Stimulated activated naive B cell treated with anti-CD40 and anti-IgM and Interleukin-4, amounts not matched to agents 10 μg/mL and 1 μg/mL and 100 μg/mL, for 72 hours (primary cell): ENCODE data around the gene DIAPH2.

ENCODE experiments used
- ATAC-seq, 2 donors: fragments of 150-1000 bp; cut with Tn5 transposase; replicated peaks; 2 replicates each; pipeline ENCODE4 v1.10.0; 2021; ENCODE audit warnings: moderate library complexity in 1 of 2
- DNase-seq: peaks from one replicate; pipeline ENCODE4 v3.0.0; 2021
- H3K27ac Mint-ChIP-seq: one replicate; pipeline ENCODE4 v1.8.0; 2022; ENCODE audit warnings: mild to moderate bottlenecking, mixed read lengths
- H3K27me3 Mint-ChIP-seq, 2 donors: one replicate each; pipeline ENCODE4 v1.8.0; 2022; ENCODE audit warnings: mixed read lengths in 2 of 2
- H3K36me3 Mint-ChIP-seq, 2 donors: one replicate each; pipeline ENCODE4 v1.8.0; 2022; ENCODE audit warnings: mixed read lengths in 2 of 2, mild to moderate bottlenecking in 1 of 2
- H3K4me1 Mint-ChIP-seq, 2 donors: one replicate each; pipeline ENCODE4 v1.8.0; 2022; ENCODE audit warnings: mixed read lengths in 2 of 2, mild to moderate bottlenecking in 1 of 2
- H3K4me3 Mint-ChIP-seq, 2 donors: one replicate each; pipeline ENCODE4 v1.8.0; 2022; ENCODE audit warnings: mild to moderate bottlenecking in 2 of 2, mixed read lengths in 2 of 2, moderate library complexity in 1 of 2
- H3K9me3 Mint-ChIP-seq, 2 donors: one replicate each; pipeline ENCODE4 v1.8.0; 2022; ENCODE audit warnings: mixed read lengths in 2 of 2, mild to moderate bottlenecking in 1 of 2

Gene DIAPH2

GRCh38 chrX:97268182-97268680 lies 583.6 kb downstream of the DIAPH2 start:
- Mint-ChIP-seq H3K27me3 (no peaks in the 10 kb centered on the region), H3K4me3 (no peak overlapping the region)
- DNase-seq, result no peak

GRCh38 chrX:97284531-97284930 lies 599.9 kb downstream of the DIAPH2 start:
- Mint-ChIP-seq H3K27me3 (no peaks in the 10 kb centered on the region), H3K36me3 (no peaks in the 10 kb centered on the region), H3K4me1 (no peaks in the 10 kb centered on the region), H3K27ac (no peak overlapping the region), H3K9me3 (no peaks in the 10 kb centered on the region), H3K4me3 (no peak overlapping the region)
- DNase-seq (no peak), ATAC-seq (no peak)

More at GRCh38 chrX:97268182-97268680, 583.6 kb downstream of the DIAPH2 start:
- Mint-ChIP-seq H3K9me3 (no peaks in the 10 kb centered on the region), H3K4me1 (no peaks in the 10 kb centered on the region), H3K27ac (no peak overlapping the region), H3K36me3 (no peaks in the 10 kb centered on the region)
- no peak for ATAC-seq

- Mint-ChIP-seq H3K27ac (no peak overlapping the region), H3K36me3 (no peaks in the 10 kb centered on the region)
- no peak for ATAC-seq
Measured at GRCh38 chrX:97290199-97290598, 605.6 kb downstream of the DIAPH2 start.

GRCh38 chrX:97294041-97294440 lies 609.4 kb downstream of the DIAPH2 start:
- DNase-seq, result no peak
- H3K4me3 Mint-ChIP-seq, result no peak overlapping the region
- no peaks in the 10 kb centered on the region for H3K36me3 Mint-ChIP-seq
- H3K4me1 Mint-ChIP-seq, result no peaks in the 10 kb centered on the region
- H3K27me3 Mint-ChIP-seq, result no peaks in the 10 kb centered on the region
- no peaks in the 10 kb centered on the region for H3K9me3 Mint-ChIP-seq
- ATAC-seq, result no peak
- no peak overlapping the region for H3K27ac Mint-ChIP-seq

More at GRCh38 chrX:97290199-97290598, 605.6 kb downstream of the DIAPH2 start:
- DNase-seq, result no peak
- Mint-ChIP-seq H3K27me3 (no peaks in the 10 kb centered on the region), H3K4me1 (no peaks in the 10 kb centered on the region), H3K9me3 (no peaks in the 10 kb centered on the region), H3K4me3 (no peak overlapping the region)

GRCh38 chrX:97295954-97296353 lies 611.3 kb downstream of the DIAPH2 start:
- Mint-ChIP-seq H3K27me3 (no peaks in the 10 kb centered on the region), H3K9me3 (no peaks in the 10 kb centered on the region), H3K36me3 (no peaks in the 10 kb centered on the region), H3K4me1 (no peaks in the 10 kb centered on the region), H3K4me3 (no peak overlapping the region), H3K27ac (no peak overlapping the region)
- no peak for ATAC-seq
- no peak for DNase-seq

- peaks cover 0 to 5% of the 10 kb centered on the region in 2 donors for H3K27me3 Mint-ChIP-seq
- no peak overlapping the region for H3K27ac Mint-ChIP-seq
- H3K36me3 Mint-ChIP-seq, result no peaks in the 10 kb centered on the region
- ATAC-seq, result no peak
- no peak for DNase-seq
- no peaks in the 10 kb centered on the region for H3K4me1 Mint-ChIP-seq
- no peak overlapping the region for H3K4me3 Mint-ChIP-seq
- no peaks in the 10 kb centered on the region for H3K9me3 Mint-ChIP-seq
Measured at GRCh38 chrX:97306771-97307470, 622.3 kb downstream of the DIAPH2 start.

- no peaks in the 10 kb centered on the region for H3K9me3 Mint-ChIP-seq
- no peak overlapping the region for H3K4me3 Mint-ChIP-seq
- no peak overlapping the region for H3K27ac Mint-ChIP-seq
- DNase-seq (no peak), ATAC-seq (no peak)
- H3K27me3 Mint-ChIP-seq, result peaks cover 0 to 5% of the 10 kb centered on the region in 2 donors
- no peaks in the 10 kb centered on the region for H3K4me1 Mint-ChIP-seq
- no peaks in the 10 kb centered on the region for H3K36me3 Mint-ChIP-seq
Measured at GRCh38 chrX:97308171-97308570, 623.5 kb downstream of the DIAPH2 start.

- H3K36me3 Mint-ChIP-seq, result no peaks in the 10 kb centered on the region
- no peaks in the 10 kb centered on the region for H3K4me1 Mint-ChIP-seq
- DNase-seq, result no peak
- H3K27ac Mint-ChIP-seq, result no peak overlapping the region
- no peak for ATAC-seq
- peaks cover 0 to 5% of the 10 kb centered on the region in 2 donors for H3K27me3 Mint-ChIP-seq
- H3K9me3 Mint-ChIP-seq, result no peaks in the 10 kb centered on the region
- H3K4me3 Mint-ChIP-seq, result no peak overlapping the region
Measured at GRCh38 chrX:97309487-97310116, 625.0 kb downstream of the DIAPH2 start.

GRCh38 chrX:97310373-97310772 lies 625.7 kb downstream of the DIAPH2 start:
- ATAC-seq, result no peak
- no peak overlapping the region for H3K4me3 Mint-ChIP-seq
- no peak overlapping the region for H3K27ac Mint-ChIP-seq

GRCh38 chrX:97311066-97311778 lies 626.6 kb downstream of the DIAPH2 start:
- ATAC-seq (no peak), DNase-seq (no peak)
- Mint-ChIP-seq H3K9me3 (no peaks in the 10 kb centered on the region), H3K36me3 (peaks cover 0 to 2% of the 10 kb centered on the region in 2 donors), H3K27me3 (peaks cover 0 to 5% of the 10 kb centered on the region in 2 donors), H3K4me3 (no peak overlapping the region), H3K4me1 (no peaks in the 10 kb centered on the region), H3K27ac (no peak overlapping the region)

More at GRCh38 chrX:97310373-97310772, 625.7 kb downstream of the DIAPH2 start:
- no peak for DNase-seq
- H3K27me3 Mint-ChIP-seq, result peaks cover 0 to 5% of the 10 kb centered on the region in 2 donors
- H3K9me3 Mint-ChIP-seq, result no peaks in the 10 kb centered on the region
- peaks cover 0 to 2% of the 10 kb centered on the region in 2 donors for H3K36me3 Mint-ChIP-seq
- no peaks in the 10 kb centered on the region for H3K4me1 Mint-ChIP-seq

GRCh38 chrX:97314345-97314744 lies 629.7 kb downstream of the DIAPH2 start:
- no peak overlapping the region for H3K4me3 Mint-ChIP-seq
- ATAC-seq (no peak), DNase-seq (no peak)
- H3K4me1 Mint-ChIP-seq, result no peaks in the 10 kb centered on the region
- H3K36me3 Mint-ChIP-seq, result peaks cover 0 to 2% of the 10 kb centered on the region in 2 donors
- H3K27ac Mint-ChIP-seq, result no peak overlapping the region
- H3K27me3 Mint-ChIP-seq, result peaks cover 0 to 5% of the 10 kb centered on the region in 2 donors
- no peaks in the 10 kb centered on the region for H3K9me3 Mint-ChIP-seq

GRCh38 chrX:97315939-97316338 lies 631.3 kb downstream of the DIAPH2 start:
- Mint-ChIP-seq H3K27ac (no peak overlapping the region), H3K9me3 (no peaks in the 10 kb centered on the region), H3K4me3 (no peak overlapping the region), H3K4me1 (no peaks in the 10 kb centered on the region), H3K27me3 (no peaks in the 10 kb centered on the region), H3K36me3 (peaks cover 0 to 2% of the 10 kb centered on the region in 2 donors)
- DNase-seq (no peak), ATAC-seq (no peak)

- no peaks in the 10 kb centered on the region for H3K27me3 Mint-ChIP-seq
Measured at GRCh38 chrX:97320305-97320704, 635.7 kb downstream of the DIAPH2 start.

GRCh38 chrX:97322401-97322800 lies 637.8 kb downstream of the DIAPH2 start:
- Mint-ChIP-seq H3K36me3 (no peaks in the 10 kb centered on the region), H3K9me3 (no peaks in the 10 kb centered on the region), H3K4me1 (peaks cover 0 to 2% of the 10 kb centered on the region in 2 donors), H3K27me3 (no peaks in the 10 kb centered on the region), H3K27ac (no peak overlapping the region), H3K4me3 (no peak overlapping the region)
- no peak for DNase-seq
- no peak for ATAC-seq

More at GRCh38 chrX:97320305-97320704, 635.7 kb downstream of the DIAPH2 start:
- no peaks in the 10 kb centered on the region for H3K36me3 Mint-ChIP-seq
- no peak overlapping the region for H3K27ac Mint-ChIP-seq
- ATAC-seq, result no peak
- H3K9me3 Mint-ChIP-seq, result no peaks in the 10 kb centered on the region
- no peak for DNase-seq
- no peak overlapping the region for H3K4me3 Mint-ChIP-seq
- H3K4me1 Mint-ChIP-seq, result no peaks in the 10 kb centered on the region
